DMS79 treated with DMSO at 0.1 percent for 48 hours (cell line): Measurements from ENCODE around the gene GPC3.

Experiments
- DNase-seq: peaks from one replicate; lab custom pipeline; 2025; lab: John Stamatoyannopoulos, UW

GPC3 gene

DNA sequence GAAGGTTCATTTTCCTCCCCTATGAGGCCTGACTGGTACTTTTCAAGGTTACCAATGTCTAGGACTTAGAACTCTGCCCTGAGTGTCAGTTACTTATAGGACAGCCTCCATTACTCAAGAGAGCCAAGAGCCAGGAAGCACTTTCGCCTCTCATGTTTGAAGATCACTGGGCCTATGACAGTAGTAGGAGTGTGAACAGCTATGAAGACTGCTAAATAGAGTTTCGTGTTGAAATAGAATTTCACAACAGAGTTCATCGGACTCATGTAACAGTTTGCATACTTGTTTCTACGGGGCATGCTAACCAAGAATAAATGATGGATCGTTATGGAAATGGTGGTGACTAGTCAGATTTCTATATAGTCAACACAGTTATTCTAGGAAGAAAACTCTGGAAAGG lies 472.3 kb downstream of the GPC3 start:
- DNase-seq: no peak

DNA sequence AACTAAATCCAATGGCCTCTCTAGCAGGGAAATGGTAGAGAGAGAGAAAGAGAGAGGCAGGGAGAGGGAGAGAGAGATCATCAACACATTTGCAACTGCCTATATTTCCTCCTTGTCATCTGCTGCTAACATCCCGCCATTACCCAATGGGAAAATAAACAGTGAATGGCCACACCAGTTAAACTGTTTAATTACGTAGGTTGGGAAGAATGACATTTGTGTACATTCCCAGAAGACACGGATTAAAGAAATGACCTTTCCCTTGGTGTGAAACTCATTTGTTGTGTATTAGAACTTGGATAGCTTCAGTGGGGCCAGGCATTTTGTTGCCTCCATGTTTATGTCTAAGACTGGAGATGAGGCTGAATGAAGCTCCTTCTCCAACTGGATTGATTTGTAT lies 474.4 kb downstream of the GPC3 start:
- DNase-seq: no peak

DNA sequence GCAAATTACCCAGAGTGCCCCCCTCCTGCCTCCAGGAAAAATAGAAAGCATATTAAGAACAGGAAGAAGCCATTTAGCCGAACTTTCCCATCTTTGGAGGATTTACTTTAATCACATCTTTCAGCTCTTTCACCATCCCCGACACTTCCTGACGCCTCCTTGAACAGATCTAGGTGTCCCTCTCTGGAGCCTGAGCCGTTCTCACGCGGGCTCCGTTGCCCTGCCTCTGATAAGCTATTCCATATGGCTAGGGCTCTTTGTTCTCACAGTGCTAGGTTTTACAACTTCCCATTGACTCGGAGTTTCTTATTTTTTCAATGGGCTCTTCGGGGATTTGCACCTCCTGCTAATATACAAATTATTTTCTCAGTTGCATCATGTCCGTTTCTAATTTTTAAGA lies 488.0 kb downstream of the GPC3 start:
- no peak for DNase-seq

DNA sequence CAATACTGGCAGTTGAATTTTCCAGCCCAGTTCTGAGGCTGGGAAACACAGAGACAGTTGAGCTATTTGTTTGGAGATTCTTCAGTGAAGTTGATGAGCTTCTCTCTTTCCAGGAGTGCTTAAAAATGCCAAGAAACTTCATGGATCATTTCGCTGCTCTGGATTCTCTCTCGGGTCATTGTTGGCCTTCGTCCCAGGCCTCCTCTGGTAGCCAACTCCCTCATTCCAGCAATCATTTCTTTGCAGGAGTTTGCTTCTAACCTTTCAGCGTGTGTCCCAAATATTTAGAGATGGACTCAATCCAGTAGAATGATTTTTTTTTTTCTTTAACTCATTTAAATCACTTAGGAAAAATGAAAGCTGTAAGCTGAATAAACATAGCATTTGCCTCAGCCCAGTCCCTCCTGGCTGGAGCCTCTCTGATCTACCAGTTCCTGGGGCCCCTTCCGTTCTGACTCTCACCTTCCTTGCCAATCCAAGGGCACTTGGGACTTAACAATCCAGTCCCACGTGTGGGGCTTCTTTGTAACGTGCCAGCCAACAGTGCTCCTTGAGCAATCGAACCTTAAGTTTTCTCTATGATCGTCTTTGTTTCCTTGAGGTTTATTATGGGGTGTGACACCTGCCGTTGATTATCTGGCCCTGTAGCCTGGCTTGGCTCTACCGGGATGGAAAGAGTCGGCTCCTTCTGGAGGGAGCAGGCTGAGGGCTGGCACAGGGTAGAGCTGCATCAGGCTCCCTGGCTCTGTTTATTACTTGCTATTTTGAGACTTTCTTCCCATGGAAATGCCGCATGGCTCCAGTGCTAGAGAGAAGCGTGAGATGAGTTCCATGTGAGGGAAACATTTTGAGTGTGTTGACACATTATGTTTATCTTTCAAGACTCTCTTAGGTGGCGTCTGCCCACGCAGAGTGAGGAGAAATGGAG lies 489.7 kb downstream of the GPC3 start:
- no peak for DNase-seq

DNA sequence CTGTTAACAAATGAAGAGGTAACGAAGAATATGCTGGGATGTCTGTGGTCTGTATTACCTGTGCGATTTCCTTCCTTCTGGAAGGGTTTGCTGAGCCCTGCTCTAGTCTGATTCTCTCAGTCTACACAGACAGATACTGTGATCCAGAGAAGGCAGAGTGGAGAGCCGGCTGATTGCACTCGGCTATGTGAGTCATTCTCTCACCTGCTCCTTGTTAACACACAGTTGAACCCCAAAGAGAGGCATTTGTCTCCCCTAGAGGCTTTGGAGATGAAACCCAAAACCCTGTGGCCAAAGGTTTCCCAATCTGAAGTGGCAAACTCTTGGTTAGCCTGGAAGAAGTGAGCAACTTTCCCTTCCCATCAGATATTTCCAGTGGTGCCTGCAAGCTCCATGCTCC lies 492.0 kb downstream of the GPC3 start:
- DNase-seq: no peak

DNA sequence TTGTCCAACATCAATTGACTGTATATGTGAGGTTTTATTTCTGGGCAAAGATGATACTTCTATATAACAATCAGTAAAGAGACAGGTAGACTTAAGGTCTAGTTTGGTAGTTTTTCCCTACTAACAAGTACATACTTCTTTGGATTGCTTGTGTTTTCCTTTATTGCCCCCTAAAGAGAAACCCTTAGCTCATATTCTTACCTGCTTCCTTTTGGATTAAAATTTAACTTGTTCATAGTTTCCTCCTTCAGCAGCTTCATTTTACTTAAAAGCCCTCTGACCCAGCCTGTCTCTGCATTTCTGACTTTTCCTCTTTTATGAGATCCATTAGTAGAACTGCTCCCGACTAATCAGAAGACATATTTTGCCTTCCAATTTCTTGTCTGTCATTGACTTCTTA lies 494.4 kb downstream of the GPC3 start:
- no peak for DNase-seq
